SK-N-MC (cell line): ENCODE measurements around the gene PLXDC2.

Experiments used
- DNase-seq: peaks from one replicate; pipeline ENCODE4 v3.0.0-alpha.2; 2011; ENCODE audit warnings: low read depth, low spot score
- H3K27ac ChIP-seq: fragments of 200-600 bp; sonication (generic); 2 replicates; pipeline ENCODE4 v1.5.1; 2016; ENCODE audit warnings: mixed run types
- H3K36me3 ChIP-seq: fragments of 200-600 bp; sonication (generic); 2 replicates; pipeline ENCODE4 v1.6.1; 2017; ENCODE audit warnings: antibody characterized with exemption, low read length, mixed read lengths; ENCODE audit not compliant: insufficient read depth
- H3K4me3 ChIP-seq: fragments of 200-600 bp; sonication (generic); 2 replicates; pipeline ENCODE4 v1.5.1; 2016
- H3K9ac ChIP-seq: fragments of 200-600 bp; sonication (generic); 2 replicates; pipeline ENCODE4 v1.8.0; 2017; ENCODE audit warnings: mixed run types, mixed read lengths; ENCODE audit not compliant: insufficient read length
- H3K9me3 ChIP-seq: fragments of 200-600 bp; sonication (generic); 2 replicates; pipeline ENCODE4 v1.6.1; 2017; ENCODE audit warnings: low read depth, mild to moderate bottlenecking, antibody characterized with exemption, low read length, moderate library complexity, mixed read lengths
- EZH2 ChIP-seq: fragments of 200-600 bp; sonication (generic); IDR thresholded peaks from one replicate; pipeline ENCODE4 v1.6.1; 2017; ENCODE audit warnings: antibody characterized with exemption
- FOXP2 ChIP-seq: optimal IDR thresholded peaks from 2 replicates; pipeline ENCODE3; 2011; ENCODE audit warnings: mild to moderate bottlenecking, moderate library complexity; ENCODE audit not compliant: insufficient read depth; ENCODE audit errors: extremely low read length, control extremely low read depth
- POLR2AphosphoS5 ChIP-seq: IDR thresholded peaks from 2 replicates; pipeline ENCODE4 v1.6.1; 2012; ENCODE audit warnings: mild to moderate bottlenecking, low read depth, low read length, borderline replicate concordance

The PLXDC2 gene

GRCh38 chr10:19835952-19836351 is 19.7 kb downstream of the PLXDC2 start:
- no peak for TF ChIP-seq EZH2
- no peak overlapping the region for H3K27ac ChIP-seq
- DNase-seq: no peak
- peaks cover 8% of the 10 kb centered on the region; the same call in 1 of the 2 replicates for H3K36me3 ChIP-seq
- no peak overlapping the region for H3K4me3 ChIP-seq
- no peak overlapping the region for H3K9ac ChIP-seq
- H3K9me3 ChIP-seq: no peaks in the 10 kb centered on the region

GRCh38 chr10:19839090-19839489 is 22.9 kb downstream of the PLXDC2 start:
- no peak for DNase-seq
- H3K9me3 ChIP-seq: no peaks in the 10 kb centered on the region
- no peak overlapping the region for H3K4me3 ChIP-seq
- H3K9ac ChIP-seq: no peak overlapping the region
- 0 out of 2 replicates have a peak overlapping the region, but pooled peaks have one; percentile 31 for H3K27ac ChIP-seq
- no peaks in the 10 kb centered on the region for H3K36me3 ChIP-seq
- TF ChIP-seq EZH2: no peak
- TF ChIP-seq POLR2AphosphoS5: no peak
- no peak for TF ChIP-seq FOXP2

GRCh38 chr10:19839552-19839951 is 23.3 kb downstream of the PLXDC2 start:
- H3K9ac ChIP-seq: no peak overlapping the region
- no peaks in the 10 kb centered on the region for H3K9me3 ChIP-seq
- no peak for TF ChIP-seq POLR2AphosphoS5
- no peak for TF ChIP-seq EZH2
- no peak for TF ChIP-seq FOXP2
- peak overlapping the region; percentile 60 for H3K27ac ChIP-seq
- DNase-seq: no peak
- no peak overlapping the region for H3K4me3 ChIP-seq
- no peaks in the 10 kb centered on the region for H3K36me3 ChIP-seq

DNA sequence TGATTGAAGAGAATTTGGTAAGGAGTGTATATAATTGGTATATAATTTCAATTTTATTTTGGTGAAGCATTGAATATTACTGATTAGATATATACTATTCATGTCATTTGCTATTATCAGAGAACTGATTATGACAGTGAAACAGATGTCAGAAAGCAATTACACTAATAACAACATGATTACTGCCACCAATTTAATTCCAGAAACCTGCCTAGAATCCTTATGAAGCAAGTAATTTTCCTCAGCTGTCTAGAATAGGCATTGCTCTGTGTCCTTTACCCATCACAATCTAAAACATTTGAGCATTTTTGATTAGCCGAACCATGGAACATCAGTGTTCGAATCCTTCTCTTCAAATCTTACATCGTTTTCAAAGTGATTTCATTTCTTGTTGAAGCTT is 24.5 kb downstream of the PLXDC2 start:
- no peak for DNase-seq
- no peak overlapping the region for H3K9ac ChIP-seq
- no peak for TF ChIP-seq EZH2
- TF ChIP-seq POLR2AphosphoS5: no peak
- TF ChIP-seq FOXP2: no peak
- no peak overlapping the region for H3K27ac ChIP-seq
- no peak overlapping the region for H3K4me3 ChIP-seq
- H3K36me3 ChIP-seq: no peaks in the 10 kb centered on the region
- no peaks in the 10 kb centered on the region for H3K9me3 ChIP-seq

DNA sequence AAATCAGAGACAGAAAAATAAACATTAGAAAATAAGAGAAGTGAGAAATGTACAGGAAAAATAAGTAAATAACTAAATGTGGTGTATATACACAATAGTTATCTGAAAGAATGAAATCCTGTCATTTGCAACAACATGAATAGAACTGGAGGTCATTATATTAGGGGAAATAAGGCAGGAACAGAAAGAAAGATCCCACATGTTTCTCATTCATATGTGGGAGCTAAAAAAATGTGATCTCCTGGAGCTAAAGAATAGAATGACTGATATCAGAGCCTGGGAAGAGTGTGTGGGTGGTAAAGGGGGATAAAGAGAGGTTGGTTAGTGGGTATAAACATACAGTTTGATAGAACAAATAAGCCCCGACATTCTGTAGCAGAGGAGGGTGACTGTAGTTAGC is 27.3 kb downstream of the PLXDC2 start:
- Histone ChIP-seq H3K36me3 (no peaks in the 10 kb centered on the region), H3K9ac (no peak overlapping the region), H3K4me3 (no peak overlapping the region), H3K27ac (no peak overlapping the region), H3K9me3 (no peaks in the 10 kb centered on the region)
- no peak for DNase-seq
- TF ChIP-seq FOXP2: no peak
- TF ChIP-seq EZH2: no peak
- no peak for TF ChIP-seq POLR2AphosphoS5

- Histone ChIP-seq H3K36me3 (no peaks in the 10 kb centered on the region), H3K9ac (no peak overlapping the region), H3K27ac (peak overlapping the region; percentile 88; the same call in 1 of the 2 replicates), H3K9me3 (no peaks in the 10 kb centered on the region), H3K4me3 (no peak overlapping the region)
- no peak for TF ChIP-seq FOXP2
- TF ChIP-seq EZH2: no peak
- no peak for TF ChIP-seq POLR2AphosphoS5
- no peak for DNase-seq
These were observed 29.5 kb downstream of the PLXDC2 start for GRCh38 chr10:19845503-19846368.

- H3K9me3 ChIP-seq: no peaks in the 10 kb centered on the region
- no peaks in the 10 kb centered on the region for H3K36me3 ChIP-seq
- H3K27ac ChIP-seq: peak overlapping the region; percentile 88
- TF ChIP-seq EZH2 (no peak), POLR2AphosphoS5 (no peak), FOXP2 (no peak)
- DNase-seq: no peak
- peak overlapping the region; percentile 47 for H3K4me3 ChIP-seq
- H3K9ac ChIP-seq: no peak overlapping the region
These were observed 31.1 kb downstream of the PLXDC2 start for GRCh38 chr10:19847321-19847720.

- H3K4me3 ChIP-seq: no peak overlapping the region
- no peak for TF ChIP-seq FOXP2
- no peak for TF ChIP-seq POLR2AphosphoS5
- no peak for TF ChIP-seq EZH2
- no peak overlapping the region for H3K9ac ChIP-seq
- H3K9me3 ChIP-seq: no peaks in the 10 kb centered on the region
- DNase-seq: no peak
- H3K36me3 ChIP-seq: no peaks in the 10 kb centered on the region
- H3K27ac ChIP-seq: peak overlapping the region; percentile 88
These were observed 32.2 kb downstream of the PLXDC2 start for GRCh38 chr10:19848226-19848985.
